ENCODE measurements around the gene PCYT1B.
A peak's percentile ranks its signal among the peaks of the same experiment; 100 is the strongest.

PCYT1B gene

DNA sequence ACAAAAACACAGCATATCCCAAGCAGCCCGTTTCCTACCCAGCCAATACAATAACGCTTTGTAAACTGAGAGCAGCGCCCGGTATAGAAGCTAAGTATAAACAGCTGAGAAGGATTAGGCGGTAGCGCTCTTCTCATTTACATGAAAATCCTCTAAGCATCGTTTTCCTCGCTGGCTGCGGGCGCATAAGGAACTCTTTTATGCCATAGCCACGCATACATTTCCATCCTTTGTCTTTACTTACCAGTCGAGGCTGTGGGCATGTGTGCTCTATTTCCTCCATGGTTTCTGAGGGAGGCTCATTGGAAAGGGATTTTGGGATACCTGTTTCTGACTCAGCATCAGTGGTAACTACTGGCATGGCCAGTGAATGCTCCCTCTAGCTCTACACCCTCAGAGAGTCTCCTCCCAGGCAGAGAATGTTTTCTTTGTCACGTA is 383 bp downstream of the PCYT1B start:
- H3K36me3 ChIP-seq (replicated peaks; ENCODE audit: low read depth, low read length) = no peaks in the 10 kb centered on the region
- H2AFZ ChIP-seq (ENCODE audit: low read depth, low read length) = no peak overlapping the region; the same call in 1 of the 2 replicates
- H4K20me1 ChIP-seq (ENCODE audit: insufficient read depth, low read length) = no peaks in the 10 kb centered on the region
- H3K9me3 ChIP-seq (ENCODE audit: insufficient read depth, low read length) = no peaks in the 10 kb centered on the region
- H3K9ac ChIP-seq (ENCODE audit: low read length) = no peak overlapping the region
- no peaks in the 10 kb centered on the region for H3K4me1 ChIP-seq (ENCODE audit: low read length)
- no peak overlapping the region for H3K4me3 ChIP-seq (ENCODE audit: low read length)
- no peak overlapping the region for H3K27ac ChIP-seq (ENCODE audit: low read length)
- no peak for TF ChIP-seq EZH2phosphoT487 (IDR thresholded peaks at IDR 0.05; ENCODE audit: low read depth)
- TF ChIP-seq, protein P1, sequence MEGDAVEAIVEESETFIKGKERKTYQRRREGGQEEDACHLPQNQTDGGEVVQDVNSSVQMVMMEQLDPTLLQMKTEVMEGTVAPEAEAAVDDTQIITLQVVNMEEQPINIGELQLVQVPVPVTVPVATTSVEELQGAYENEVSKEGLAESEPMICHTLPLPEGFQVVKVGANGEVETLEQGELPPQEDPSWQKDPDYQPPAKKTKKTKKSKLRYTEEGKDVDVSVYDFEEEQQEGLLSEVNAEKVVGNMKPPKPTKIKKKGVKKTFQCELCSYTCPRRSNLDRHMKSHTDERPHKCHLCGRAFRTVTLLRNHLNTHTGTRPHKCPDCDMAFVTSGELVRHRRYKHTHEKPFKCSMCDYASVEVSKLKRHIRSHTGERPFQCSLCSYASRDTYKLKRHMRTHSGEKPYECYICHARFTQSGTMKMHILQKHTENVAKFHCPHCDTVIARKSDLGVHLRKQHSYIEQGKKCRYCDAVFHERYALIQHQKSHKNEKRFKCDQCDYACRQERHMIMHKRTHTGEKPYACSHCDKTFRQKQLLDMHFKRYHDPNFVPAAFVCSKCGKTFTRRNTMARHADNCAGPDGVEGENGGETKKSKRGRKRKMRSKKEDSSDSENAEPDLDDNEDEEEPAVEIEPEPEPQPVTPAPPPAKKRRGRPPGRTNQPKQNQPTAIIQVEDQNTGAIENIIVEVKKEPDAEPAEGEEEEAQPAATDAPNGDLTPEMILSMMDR (IDR thresholded peaks at IDR 0.05; ENCODE audit: low read depth, low read length) = no peak
- no peaks in the 10 kb centered on the region for H3K79me2 ChIP-seq (ENCODE audit: low read length)
- peak overlapping the region; percentile 41 for H3K4me2 ChIP-seq (ENCODE audit: low read length)
- peaks cover 4% of the 10 kb centered on the region; the same call in 1 of the 2 replicates for H3K27me3 ChIP-seq (ENCODE audit: low read depth, low read length)

GRCh38 chrX:24646006-24646405 is 1.1 kb downstream of the PCYT1B start:
- no peak overlapping the region for H3K4me3 ChIP-seq (ENCODE audit: low read length)
- no peak for TF ChIP-seq EZH2phosphoT487 (IDR thresholded peaks at IDR 0.05; ENCODE audit: low read depth)
- TF ChIP-seq, protein P1 (IDR thresholded peaks at IDR 0.05; ENCODE audit: low read depth, low read length) = no peak
- no peaks in the 10 kb centered on the region for H4K20me1 ChIP-seq (ENCODE audit: insufficient read depth, low read length)
- no peak overlapping the region for H3K27ac ChIP-seq (ENCODE audit: low read length)
- H3K4me1 ChIP-seq (ENCODE audit: low read length) = no peaks in the 10 kb centered on the region
- H3K4me2 ChIP-seq (ENCODE audit: low read length) = no peak overlapping the region
- H3K9ac ChIP-seq (ENCODE audit: low read length) = no peak overlapping the region
- H3K36me3 ChIP-seq (replicated peaks; ENCODE audit: low read depth, low read length) = no peaks in the 10 kb centered on the region
- H3K27me3 ChIP-seq (ENCODE audit: low read depth, low read length) = peaks cover 4% of the 10 kb centered on the region; the same call in 1 of the 2 replicates
- no peaks in the 10 kb centered on the region for H3K9me3 ChIP-seq (ENCODE audit: insufficient read depth, low read length)
- H2AFZ ChIP-seq (ENCODE audit: low read depth, low read length) = no peak overlapping the region
- H3K79me2 ChIP-seq (ENCODE audit: low read length) = no peaks in the 10 kb centered on the region

DNA sequence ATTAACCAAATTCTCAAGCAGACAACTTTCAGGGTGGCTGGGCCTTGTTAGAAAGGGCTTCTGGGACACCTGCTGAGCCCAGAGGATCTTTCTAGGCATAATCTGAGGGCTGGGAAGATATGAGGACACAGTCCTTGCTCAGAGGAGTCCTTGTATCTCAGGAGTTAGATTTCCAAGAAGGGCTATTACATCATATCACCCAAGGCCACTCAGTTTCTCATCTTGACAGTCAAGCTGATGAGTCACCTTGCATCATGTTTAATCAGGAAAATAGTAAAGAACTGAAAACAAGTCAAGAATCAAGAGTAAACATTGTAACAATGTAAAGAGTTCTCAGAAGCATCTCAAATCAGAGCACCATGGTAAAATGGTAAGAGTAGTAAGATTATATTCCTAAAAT is 4.0 kb downstream of the PCYT1B start:
- H3K4me3 ChIP-seq (ENCODE audit: low read length) = no peak overlapping the region
- H4K20me1 ChIP-seq (ENCODE audit: insufficient read depth, low read length) = no peaks in the 10 kb centered on the region
- no peak overlapping the region for H3K27ac ChIP-seq (ENCODE audit: low read length)
- H3K9ac ChIP-seq (ENCODE audit: low read length) = no peak overlapping the region
- no peak for TF ChIP-seq EZH2phosphoT487 (IDR thresholded peaks at IDR 0.05; ENCODE audit: low read depth)
- TF ChIP-seq, protein P1 (IDR thresholded peaks at IDR 0.05; ENCODE audit: low read depth, low read length) = no peak
- no peak overlapping the region for H3K4me2 ChIP-seq (ENCODE audit: low read length)
- no peaks in the 10 kb centered on the region for H3K79me2 ChIP-seq (ENCODE audit: low read length)
- H3K27me3 ChIP-seq (ENCODE audit: low read depth, low read length) = peaks cover 4% of the 10 kb centered on the region; the same call in 1 of the 2 replicates
- H3K4me1 ChIP-seq (ENCODE audit: low read length) = no peaks in the 10 kb centered on the region
- H3K9me3 ChIP-seq (ENCODE audit: insufficient read depth, low read length) = no peaks in the 10 kb centered on the region
- no peak overlapping the region for H2AFZ ChIP-seq (ENCODE audit: low read depth, low read length)
- no peaks in the 10 kb centered on the region for H3K36me3 ChIP-seq (replicated peaks; ENCODE audit: low read depth, low read length)

DNA sequence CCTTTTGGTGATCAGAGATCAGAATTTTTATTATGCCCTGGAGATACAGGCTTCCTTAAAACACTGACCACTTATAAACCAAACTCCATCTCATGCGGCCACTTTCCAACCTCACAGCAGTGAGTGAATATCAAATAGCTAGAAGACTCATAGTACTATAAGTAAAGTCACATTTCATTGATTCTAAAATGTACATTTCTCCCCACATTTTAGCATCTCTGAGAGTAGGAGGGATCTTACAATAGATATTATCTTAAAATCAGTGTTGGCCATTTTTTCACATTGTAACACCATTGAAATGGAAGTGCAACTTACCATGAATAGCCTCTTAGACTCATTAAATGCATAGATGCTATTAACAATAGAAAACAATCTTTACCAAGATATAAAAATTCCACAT is 17.4 kb downstream of the PCYT1B start:
- H3K27ac ChIP-seq (ENCODE audit: low read length) = no peak overlapping the region
- no peaks in the 10 kb centered on the region for H3K27me3 ChIP-seq (ENCODE audit: low read depth, low read length)
- no peaks in the 10 kb centered on the region for H3K79me2 ChIP-seq (ENCODE audit: low read length)
- H3K4me2 ChIP-seq (ENCODE audit: low read length) = no peak overlapping the region
- no peaks in the 10 kb centered on the region for H3K9me3 ChIP-seq (ENCODE audit: insufficient read depth, low read length)
- TF ChIP-seq, protein P1 (IDR thresholded peaks at IDR 0.05; ENCODE audit: low read depth, low read length) = no peak
- no peak for TF ChIP-seq EZH2phosphoT487 (IDR thresholded peaks at IDR 0.05; ENCODE audit: low read depth)
- no peak overlapping the region for H3K4me3 ChIP-seq (ENCODE audit: low read length)
- H4K20me1 ChIP-seq (ENCODE audit: insufficient read depth, low read length) = no peaks in the 10 kb centered on the region
- no peaks in the 10 kb centered on the region for H3K4me1 ChIP-seq (ENCODE audit: low read length)
- H3K36me3 ChIP-seq (replicated peaks; ENCODE audit: low read depth, low read length) = no peaks in the 10 kb centered on the region
- H3K9ac ChIP-seq (ENCODE audit: low read length) = no peak overlapping the region
- no peak overlapping the region for H2AFZ ChIP-seq (ENCODE audit: low read depth, low read length)
